ENCODE measurements around the gene ITPR1.

Gene ITPR1

GRCh38 chr3:4714045-4714444 lies 220.9 kb downstream of the ITPR1 start:
- Mint-ChIP-seq H3K9me3 (no peaks in the 10 kb centered on the region), H3K27me3 (no peaks in the 10 kb centered on the region), H3K4me3 (no peak overlapping the region), H3K4me1 (peaks cover 5% of the 10 kb centered on the region), H3K36me3 (peaks cover 16% of the 10 kb centered on the region), H3K27ac (no peak overlapping the region)
- DNase-seq = no peak
- CTCF ChIA-PET = interaction anchor here (1.0 to 8.9 kb wide), 7 partner anchors 9 to 342 kb away, joined by 3 to 200 read pairs (median 4); partner anchors contain the start of gene BHLHE40

GRCh38 chr3:4716266-4716665 lies 223.1 kb downstream of the ITPR1 start:
- CTCF ChIA-PET = interaction anchor here (0.7 to 8.9 kb wide), 5 partner anchors 100 to 342 kb away, joined by 3 to 158 read pairs (median 6); partner anchors contain the start of gene BHLHE40
- Mint-ChIP-seq H3K27ac (no peak overlapping the region), H3K4me1 (peaks cover 14% of the 10 kb centered on the region), H3K36me3 (peaks cover 14% of the 10 kb centered on the region), H3K27me3 (no peaks in the 10 kb centered on the region), H3K9me3 (no peaks in the 10 kb centered on the region), H3K4me3 (no peak overlapping the region)
- no peak for DNase-seq

- H3K4me1 Mint-ChIP-seq = peaks cover 16% of the 10 kb centered on the region
- H3K27me3 Mint-ChIP-seq = no peaks in the 10 kb centered on the region
- H3K36me3 Mint-ChIP-seq = peaks cover 14% of the 10 kb centered on the region
- H3K4me3 Mint-ChIP-seq = no peak overlapping the region
- H3K27ac Mint-ChIP-seq = no peak overlapping the region
- DNase-seq = no peak
- no peaks in the 10 kb centered on the region for H3K9me3 Mint-ChIP-seq
- CTCF ChIA-PET = interaction anchor here (0.7 to 8.9 kb wide), 6 partner anchors 100 to 341 kb away, joined by 3 to 158 read pairs (median 4); partner anchors contain the start of gene BHLHE40
These were observed 223.7 kb downstream of the ITPR1 start for GRCh38 chr3:4716706-4717362.

- Mint-ChIP-seq H3K27me3 (no peaks in the 10 kb centered on the region), H3K4me1 (peaks cover 20% of the 10 kb centered on the region), H3K9me3 (no peaks in the 10 kb centered on the region), H3K36me3 (peaks cover 14% of the 10 kb centered on the region), H3K27ac (no peak overlapping the region), H3K4me3 (no peak overlapping the region)
- DNase-seq = no peak
- CTCF ChIA-PET = interaction anchor here (1.0 to 8.9 kb wide), 5 partner anchors 99 to 340 kb away, joined by 3 to 158 read pairs (median 6); partner anchors contain the start of gene BHLHE40
These were observed 224.2 kb downstream of the ITPR1 start for GRCh38 chr3:4717363-4717740.

- peaks cover 28% of the 10 kb centered on the region for H3K4me1 Mint-ChIP-seq
- no peaks in the 10 kb centered on the region for H3K27me3 Mint-ChIP-seq
- H3K9me3 Mint-ChIP-seq = no peaks in the 10 kb centered on the region
- DNase-seq = no peak
- no peak overlapping the region for H3K27ac Mint-ChIP-seq
- H3K4me3 Mint-ChIP-seq = no peak overlapping the region
- CTCF ChIA-PET = interaction anchor here (0.6 to 6.2 kb wide), 4 partner anchors 171 to 340 kb away, joined by 3 to 54 read pairs (median 5); partner anchors contain the start of gene BHLHE40
- peaks cover 11% of the 10 kb centered on the region for H3K36me3 Mint-ChIP-seq
These were observed 225.1 kb downstream of the ITPR1 start for GRCh38 chr3:4718179-4718736.

- H3K4me1 Mint-ChIP-seq = peaks cover 36% of the 10 kb centered on the region
- CTCF ChIA-PET = interaction anchor here (1.1 to 6.2 kb wide), 4 partner anchors 8 to 339 kb away, joined by 3 to 54 read pairs (median 24); no protein-coding TSS in a partner anchor
- no peaks in the 10 kb centered on the region for H3K27me3 Mint-ChIP-seq
- no peak overlapping the region for H3K4me3 Mint-ChIP-seq
- H3K9me3 Mint-ChIP-seq = no peaks in the 10 kb centered on the region
- H3K27ac Mint-ChIP-seq = no peak overlapping the region
- peaks cover 13% of the 10 kb centered on the region for H3K36me3 Mint-ChIP-seq
- no peak for DNase-seq
These were observed 225.9 kb downstream of the ITPR1 start for GRCh38 chr3:4719046-4719501.

GRCh38 chr3:4720316-4721075 lies 227.3 kb downstream of the ITPR1 start:
- peaks cover 50% of the 10 kb centered on the region for H3K4me1 Mint-ChIP-seq
- CTCF ChIA-PET = interaction anchor here (0.6 to 6.2 kb wide), 33 partner anchors 9 to 369 kb away, joined by 3 to 54 read pairs (median 4); partner anchors contain the start of gene BHLHE40
- H3K27ac Mint-ChIP-seq = no peak overlapping the region
- H3K4me3 Mint-ChIP-seq = no peak overlapping the region
- H3K36me3 Mint-ChIP-seq = peaks cover 14% of the 10 kb centered on the region
- DNase-seq = no peak
- no peaks in the 10 kb centered on the region for H3K27me3 Mint-ChIP-seq
- H3K9me3 Mint-ChIP-seq = no peaks in the 10 kb centered on the region

- H3K36me3 Mint-ChIP-seq = peaks cover 17% of the 10 kb centered on the region
- H3K27ac Mint-ChIP-seq = no peak overlapping the region
- no peaks in the 10 kb centered on the region for H3K9me3 Mint-ChIP-seq
- no peak for DNase-seq
- no peaks in the 10 kb centered on the region for H3K27me3 Mint-ChIP-seq
- H3K4me3 Mint-ChIP-seq = no peak overlapping the region
- H3K4me1 Mint-ChIP-seq = peaks cover 53% of the 10 kb centered on the region
- CTCF ChIA-PET = interaction anchor here (0.6 to 6.2 kb wide), 30 partner anchors 8 to 377 kb away, joined by 3 to 54 read pairs (median 5); partner anchors contain the start of gene BHLHE40
These were observed 228.4 kb downstream of the ITPR1 start for GRCh38 chr3:4721511-4721911.

- CTCF ChIA-PET = interaction anchor here (0.6 to 1.6 kb wide), 8 partner anchors 12 to 918 kb away, joined by 3 to 16 read pairs (median 3); no protein-coding TSS in a partner anchor
- Mint-ChIP-seq H3K9me3 (no peaks in the 10 kb centered on the region), H3K4me1 (peaks cover 58% of the 10 kb centered on the region), H3K27ac (peak overlapping the region; percentile 58), H3K27me3 (no peaks in the 10 kb centered on the region), H3K36me3 (peaks cover 20% of the 10 kb centered on the region), H3K4me3 (no peak overlapping the region)
- DNase-seq = peak; percentile 53
These were observed 229.0 kb downstream of the ITPR1 start for GRCh38 chr3:4722103-4722502.

GRCh38 chr3:4724051-4724629 lies 231.0 kb downstream of the ITPR1 start:
- DNase-seq = no peak
- Mint-ChIP-seq H3K4me3 (no peak overlapping the region), H3K4me1 (peaks cover 64% of the 10 kb centered on the region), H3K36me3 (peaks cover 21% of the 10 kb centered on the region), H3K27ac (peak overlapping the region; percentile 62), H3K9me3 (no peaks in the 10 kb centered on the region), H3K27me3 (no peaks in the 10 kb centered on the region)
- CTCF ChIA-PET = interaction anchor here (0.6 to 1.7 kb wide), 4 partner anchors 12 to 171 kb away, joined by 3 to 4 read pairs (median 3); no protein-coding TSS in a partner anchor

- Mint-ChIP-seq H3K4me3 (no peak overlapping the region), H3K4me1 (peaks cover 53% of the 10 kb centered on the region), H3K27ac (no peak overlapping the region), H3K27me3 (no peaks in the 10 kb centered on the region), H3K36me3 (peaks cover 24% of the 10 kb centered on the region), H3K9me3 (no peaks in the 10 kb centered on the region)
- no peak for DNase-seq
- CTCF ChIA-PET = interaction anchor here (0.7 to 1.4 kb wide), 6 partner anchors 13 to 301 kb away, joined by 3 to 11 read pairs (median 4); no protein-coding TSS in a partner anchor
These were observed 233.4 kb downstream of the ITPR1 start for GRCh38 chr3:4726549-4726948.

GRCh38 chr3:4729061-4729973 lies 236.2 kb downstream of the ITPR1 start:
- Mint-ChIP-seq H3K27ac (no peak overlapping the region), H3K36me3 (peaks cover 36% of the 10 kb centered on the region), H3K9me3 (no peaks in the 10 kb centered on the region), H3K4me1 (peaks cover 50% of the 10 kb centered on the region), H3K4me3 (no peak overlapping the region), H3K27me3 (no peaks in the 10 kb centered on the region)
- no peak for DNase-seq
- CTCF ChIA-PET = interaction anchor here (0.8 to 1.6 kb wide), 4 partner anchors 8 to 251 kb away, joined by 3 to 6 read pairs (median 4); no protein-coding TSS in a partner anchor

- peaks cover 50% of the 10 kb centered on the region for H3K4me1 Mint-ChIP-seq
- H3K36me3 Mint-ChIP-seq = peaks cover 41% of the 10 kb centered on the region
- no peak for DNase-seq
- H3K9me3 Mint-ChIP-seq = no peaks in the 10 kb centered on the region
- H3K4me3 Mint-ChIP-seq = no peak overlapping the region
- H3K27me3 Mint-ChIP-seq = no peaks in the 10 kb centered on the region
- CTCF ChIA-PET = interaction anchor here (1.2 kb wide), 1 partner anchor 98 kb away, joined by 3 read pairs; no protein-coding TSS in a partner anchor
- H3K27ac Mint-ChIP-seq = no peak overlapping the region
These were observed 237.6 kb downstream of the ITPR1 start for GRCh38 chr3:4730719-4731118.
